ENCODE data around the gene DLEC1. TPM values are rescaled to one million over a fixed set of nuclear protein-coding genes. Genes with fewer than 3 reads are reported as not detected.

The DLEC1 gene
- total RNA-seq, 4 donors from 2014 or later: 1.5 to 2.8 (median 1.9) TPM; not detected in 1

DNA sequence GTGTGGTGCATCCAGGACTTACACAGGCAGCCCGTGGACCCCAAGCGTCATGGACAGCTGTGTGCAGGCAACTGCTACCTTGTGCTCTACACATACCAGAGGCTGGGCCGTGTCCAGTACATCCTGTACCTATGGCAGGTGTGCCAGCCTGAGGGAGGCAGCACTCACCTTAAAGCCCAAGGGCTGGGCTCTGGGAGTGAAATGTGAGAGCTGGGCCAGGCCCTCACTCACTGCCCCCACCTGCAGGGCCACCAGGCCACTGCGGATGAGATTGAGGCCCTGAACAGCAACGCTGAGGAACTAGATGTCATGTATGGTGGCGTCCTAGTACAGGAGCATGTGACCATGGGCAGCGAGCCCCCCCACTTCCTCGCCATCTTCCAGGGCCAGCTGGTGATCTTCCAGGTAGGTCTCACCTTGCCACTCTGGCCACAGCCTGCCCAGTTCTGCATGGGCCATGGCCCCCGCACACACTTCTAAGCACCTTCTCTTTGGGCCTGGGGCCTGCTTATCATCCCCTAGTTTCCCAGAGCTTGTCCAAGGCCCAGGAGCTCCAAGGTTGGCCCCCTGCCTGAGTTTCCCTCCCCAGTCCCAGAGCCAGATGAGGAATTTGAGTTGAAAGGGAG lies 37.4 kb upstream of the DLEC1 start:
- intact Hi-C loops (cut with DNase I; ENCODE audit: low total_unique reads): loop anchor here (10.0 kb wide), 1 partner anchor 147 kb away; no protein-coding TSS in a partner anchor
- H3K27me3 ChIP-seq: no peaks in the 10 kb centered on the region
- peaks cover 3 to 5% of the 10 kb centered on the region in 2 donors for H3K4me1 ChIP-seq
- H3K27ac ChIP-seq: no peak overlapping the region
- no peak overlapping the region for H3K4me3 ChIP-seq
- TF ChIP-seq, protein P1, sequence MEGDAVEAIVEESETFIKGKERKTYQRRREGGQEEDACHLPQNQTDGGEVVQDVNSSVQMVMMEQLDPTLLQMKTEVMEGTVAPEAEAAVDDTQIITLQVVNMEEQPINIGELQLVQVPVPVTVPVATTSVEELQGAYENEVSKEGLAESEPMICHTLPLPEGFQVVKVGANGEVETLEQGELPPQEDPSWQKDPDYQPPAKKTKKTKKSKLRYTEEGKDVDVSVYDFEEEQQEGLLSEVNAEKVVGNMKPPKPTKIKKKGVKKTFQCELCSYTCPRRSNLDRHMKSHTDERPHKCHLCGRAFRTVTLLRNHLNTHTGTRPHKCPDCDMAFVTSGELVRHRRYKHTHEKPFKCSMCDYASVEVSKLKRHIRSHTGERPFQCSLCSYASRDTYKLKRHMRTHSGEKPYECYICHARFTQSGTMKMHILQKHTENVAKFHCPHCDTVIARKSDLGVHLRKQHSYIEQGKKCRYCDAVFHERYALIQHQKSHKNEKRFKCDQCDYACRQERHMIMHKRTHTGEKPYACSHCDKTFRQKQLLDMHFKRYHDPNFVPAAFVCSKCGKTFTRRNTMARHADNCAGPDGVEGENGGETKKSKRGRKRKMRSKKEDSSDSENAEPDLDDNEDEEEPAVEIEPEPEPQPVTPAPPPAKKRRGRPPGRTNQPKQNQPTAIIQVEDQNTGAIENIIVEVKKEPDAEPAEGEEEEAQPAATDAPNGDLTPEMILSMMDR (IDR thresholded peaks at IDR 0.05): no peak
- no peak for TF ChIP-seq POLR2A (IDR thresholded peaks at IDR 0.05)
- H3K36me3 ChIP-seq: no peaks in the 10 kb centered on the region
- peak; percentile 18 to 19 for DNase-seq
- H3K9me3 ChIP-seq: no peaks in the 10 kb centered on the region

DNA sequence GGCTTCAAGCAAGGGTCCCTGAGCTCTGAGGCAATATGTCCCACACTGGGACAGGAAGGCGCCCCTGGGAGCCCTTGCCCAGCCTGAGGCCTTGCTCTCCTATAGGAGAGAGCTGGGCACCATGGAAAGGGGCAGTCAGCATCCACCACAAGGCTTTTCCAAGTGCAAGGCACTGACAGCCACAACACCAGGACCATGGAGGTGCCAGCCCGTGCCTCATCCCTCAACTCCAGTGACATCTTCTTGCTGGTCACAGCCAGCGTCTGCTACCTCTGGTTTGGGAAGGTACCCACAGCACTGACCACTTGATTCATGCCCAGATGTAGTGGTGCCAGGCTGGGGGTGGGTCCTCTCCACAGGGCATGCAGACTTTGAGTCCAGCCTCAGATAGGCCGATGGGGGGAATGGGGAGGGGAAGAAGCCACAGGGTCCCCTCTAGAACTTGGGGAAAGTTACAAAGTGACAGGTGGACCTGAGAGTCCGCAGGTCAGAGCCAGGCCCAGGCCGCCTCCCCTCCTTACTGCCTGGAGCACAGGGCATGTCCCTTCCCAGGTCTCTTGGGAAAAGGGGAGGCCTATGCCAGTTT lies 36.6 kb upstream of the DLEC1 start:
- H3K27ac ChIP-seq: no peak overlapping the region
- no peak overlapping the region for H3K4me3 ChIP-seq
- no peaks in the 10 kb centered on the region for H3K27me3 ChIP-seq
- no peaks in the 10 kb centered on the region for H3K36me3 ChIP-seq
- no peaks in the 10 kb centered on the region for H3K9me3 ChIP-seq
- intact Hi-C loops (cut with DNase I; ENCODE audit: low total_unique reads): loop anchor here (10.0 kb wide), 1 partner anchor 148 kb away; no protein-coding TSS in a partner anchor
- no peak for DNase-seq
- H3K4me1 ChIP-seq: peaks cover 3 to 5% of the 10 kb centered on the region in 2 donors
- TF ChIP-seq, protein P1 (IDR thresholded peaks at IDR 0.05): no peak
- TF ChIP-seq POLR2A (IDR thresholded peaks at IDR 0.05): no peak

DNA sequence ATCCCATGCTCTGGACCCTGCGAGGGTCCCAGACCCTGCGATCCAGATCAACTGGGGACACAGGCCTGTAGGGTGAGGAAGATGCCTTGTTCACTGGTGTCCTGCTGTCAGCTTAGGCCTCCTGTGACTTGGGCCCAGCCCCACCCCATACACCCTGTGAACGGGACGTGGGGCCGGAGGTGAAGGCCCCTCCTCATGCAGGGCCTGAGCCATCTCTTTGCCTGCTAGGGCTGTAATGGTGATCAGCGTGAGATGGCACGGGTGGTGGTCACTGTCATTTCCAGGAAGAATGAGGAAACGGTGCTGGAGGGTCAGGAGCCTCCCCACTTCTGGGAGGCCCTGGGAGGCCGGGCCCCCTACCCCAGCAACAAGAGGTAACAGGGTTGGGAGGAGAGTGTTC lies 36.1 kb upstream of the DLEC1 start:
- H3K4me1 ChIP-seq: peaks cover 3 to 5% of the 10 kb centered on the region in 2 donors
- H3K9me3 ChIP-seq: no peaks in the 10 kb centered on the region
- intact Hi-C loops (cut with DNase I; ENCODE audit: low total_unique reads): loop anchor here (10.0 kb wide), 1 partner anchor 148 kb away; no protein-coding TSS in a partner anchor
- no peak overlapping the region for H3K4me3 ChIP-seq
- TF ChIP-seq POLR2A (IDR thresholded peaks at IDR 0.05): no peak
- TF ChIP-seq, protein P1 (IDR thresholded peaks at IDR 0.05): no peak
- H3K36me3 ChIP-seq: no peaks in the 10 kb centered on the region
- H3K27me3 ChIP-seq: no peaks in the 10 kb centered on the region
- no peak for DNase-seq
- peak overlapping the region in 1 of 2 donors; percentile 40 for H3K27ac ChIP-seq

DNA sequence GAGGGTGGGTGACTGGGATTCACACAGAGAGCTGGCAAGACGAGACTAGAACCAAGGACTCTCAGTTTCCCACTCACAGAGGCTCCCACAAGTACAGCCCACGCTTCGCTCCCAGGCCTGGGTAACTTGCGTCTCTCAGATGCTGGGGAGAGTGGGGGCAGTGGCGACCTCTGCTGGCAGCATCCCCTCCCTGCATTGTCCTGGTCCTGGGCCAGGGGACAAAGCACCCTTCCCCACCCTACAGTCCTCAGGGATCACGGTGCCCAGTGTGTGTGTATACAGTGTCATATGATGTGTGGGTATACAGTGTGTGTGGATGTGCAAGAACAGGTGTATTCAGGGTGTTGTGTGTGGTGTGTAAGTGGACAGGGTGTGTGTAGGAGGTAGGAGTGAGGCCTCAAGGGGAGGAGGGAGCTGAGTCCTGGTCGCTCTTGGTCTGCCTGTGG lies 35.6 kb upstream of the DLEC1 start:
- H3K27me3 ChIP-seq: no peaks in the 10 kb centered on the region
- TF ChIP-seq, protein P1 (IDR thresholded peaks at IDR 0.05): peak; percentile 69 to 81 (median 76)
- TF ChIP-seq POLR2A (IDR thresholded peaks at IDR 0.05): no peak
- H3K36me3 ChIP-seq: no peaks in the 10 kb centered on the region
- peak; percentile 66 to 75 for DNase-seq
- H3K4me3 ChIP-seq: no peak overlapping the region
- H3K4me1 ChIP-seq: peaks cover 2 to 3% of the 10 kb centered on the region in 2 donors
- peak overlapping the region in 1 of 2 donors; percentile 40 for H3K27ac ChIP-seq
- intact Hi-C loops (cut with DNase I; ENCODE audit: low total_unique reads): loop anchor here (10.0 kb wide), 1 partner anchor 149 kb away; no protein-coding TSS in a partner anchor
- no peaks in the 10 kb centered on the region for H3K9me3 ChIP-seq
